Middle frontal gyrus (tissue), 1 donor: Measurements from ENCODE around the gene POLR1D.

Experiments used
- DNase-seq: peaks from one replicate; pipeline ENCODE4 v3.0.0-alpha.2; 2015; ENCODE audit warnings: low spot score; ENCODE audit errors: extremely low spot score

Gene POLR1D

GRCh38 chr13:27621366-27622101 lies at the start of gene POLR1D:
POLR1D (plus strand) TSS chr13:27621892; CDS start chr13:27621984, 92 bp downstream.
- peak; percentile 61 for DNase-seq

GRCh38 chr13:27572234-27572901 lies 49.3 kb upstream of the POLR1D start:
- DNase-seq = no peak

GRCh38 chr13:27573265-27573664 lies 48.4 kb upstream of the POLR1D start:
- no peak for DNase-seq

GRCh38 chr13:27574661-27575060 lies 47.0 kb upstream of the POLR1D start:
- DNase-seq = no peak

- no peak for DNase-seq
These were observed 43.3 kb upstream of the POLR1D start for GRCh38 chr13:27578121-27579030.

GRCh38 chr13:27583645-27584044 lies 38.0 kb upstream of the POLR1D start:
- DNase-seq = no peak

- no peak for DNase-seq
These were observed 34.5 kb upstream of the POLR1D start for GRCh38 chr13:27587095-27587746.

GRCh38 chr13:27588405-27588804 lies 33.3 kb upstream of the POLR1D start:
- no peak for DNase-seq

- no peak for DNase-seq
These were observed 28.8 kb upstream of the POLR1D start for GRCh38 chr13:27592865-27593264.

GRCh38 chr13:27593267-27593666 lies 28.4 kb upstream of the POLR1D start:
- DNase-seq = no peak

- DNase-seq = no peak
These were observed 26.5 kb upstream of the POLR1D start for GRCh38 chr13:27595055-27595811.

GRCh38 chr13:27599096-27599495 lies 22.6 kb upstream of the POLR1D start:
- no peak for DNase-seq

GRCh38 chr13:27599845-27600553 lies 21.7 kb upstream of the POLR1D start:
- no peak for DNase-seq

- DNase-seq = no peak
These were observed 21.0 kb upstream of the POLR1D start for GRCh38 chr13:27600711-27601110.

GRCh38 chr13:27601208-27601607 lies 20.5 kb upstream of the POLR1D start:
- DNase-seq = no peak

GRCh38 chr13:27601803-27602202 lies 19.9 kb upstream of the POLR1D start:
- no peak for DNase-seq

GRCh38 chr13:27605099-27605498 lies 16.6 kb upstream of the POLR1D start:
- no peak for DNase-seq

- no peak for DNase-seq
These were observed 16.0 kb upstream of the POLR1D start for GRCh38 chr13:27605610-27606200.

GRCh38 chr13:27607125-27607524 lies 14.6 kb upstream of the POLR1D start:
- no peak for DNase-seq

- no peak for DNase-seq
These were observed 8.1 kb upstream of the POLR1D start for GRCh38 chr13:27613628-27614027.
